ENCODE measurements around the gene RNF150.

Gene RNF150

GRCh38 chr4:141120036-141120593 is 13.2 kb downstream of the RNF150 start:
- no peaks in the 10 kb centered on the region for H3K27me3 ChIP-seq
- H3K36me3 ChIP-seq: no peaks in the 10 kb centered on the region
- H3K9me3 ChIP-seq: no peaks in the 10 kb centered on the region
- no peaks in the 10 kb centered on the region for H3K4me1 ChIP-seq (ENCODE audit: control insufficient read depth in 1 of 2, insufficient read depth in 1 of 2, low read depth in 1 of 2, low read length in 1 of 2)
- H3K4me3 ChIP-seq (ENCODE audit: low read depth in 1 of 2, low read length in 1 of 2): no peak overlapping the region
- no peak overlapping the region for H3K27ac ChIP-seq
- no peak for TF ChIP-seq CTCF (IDR thresholded peaks at IDR 0.05)

- TF ChIP-seq CTCF (IDR thresholded peaks at IDR 0.05): no peak
- Histone ChIP-seq H3K9me3 (no peaks in the 10 kb centered on the region), H3K4me1 (ENCODE audit: control insufficient read depth in 1 of 2, insufficient read depth in 1 of 2, low read depth in 1 of 2, low read length in 1 of 2) (no peaks in the 10 kb centered on the region), H3K4me3 (ENCODE audit: low read depth in 1 of 2, low read length in 1 of 2) (no peak overlapping the region), H3K27me3 (no peaks in the 10 kb centered on the region), H3K36me3 (no peaks in the 10 kb centered on the region), H3K27ac (no peak overlapping the region)
These were observed 14.2 kb downstream of the RNF150 start for GRCh38 chr4:141119071-141119470.

- no peak for TF ChIP-seq CTCF (IDR thresholded peaks at IDR 0.05)
- H3K9me3 ChIP-seq: no peaks in the 10 kb centered on the region
These were observed 14.9 kb downstream of the RNF150 start for GRCh38 chr4:141118381-141118780.

DNA sequence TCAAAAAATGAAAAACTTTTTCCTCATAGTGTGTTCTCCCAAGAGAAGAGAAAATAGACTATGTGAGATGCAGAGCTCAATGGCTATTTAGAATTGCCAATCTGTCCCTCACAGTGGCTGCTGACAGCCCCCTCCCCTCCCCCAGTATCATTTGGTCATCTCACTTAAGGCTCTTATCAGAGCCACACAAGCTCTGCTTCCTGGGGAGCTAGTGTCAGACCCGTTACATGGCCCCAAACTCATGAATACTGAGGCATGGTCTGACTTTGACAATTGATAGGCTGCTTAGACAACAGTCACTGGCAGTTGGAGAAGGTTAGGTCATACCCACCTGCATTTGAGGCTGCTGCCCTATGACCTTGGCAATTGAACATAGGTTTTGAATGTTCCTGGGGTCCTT is 15.3 kb downstream of the RNF150 start:
- Histone ChIP-seq H3K4me3 (ENCODE audit: low read depth in 1 of 2, low read length in 1 of 2) (no peak overlapping the region), H3K27ac (no peak overlapping the region), H3K9me3 (no peaks in the 10 kb centered on the region), H3K4me1 (ENCODE audit: control insufficient read depth in 1 of 2, insufficient read depth in 1 of 2, low read depth in 1 of 2, low read length in 1 of 2) (no peaks in the 10 kb centered on the region), H3K36me3 (no peaks in the 10 kb centered on the region), H3K27me3 (no peaks in the 10 kb centered on the region)
- no peak for TF ChIP-seq CTCF (IDR thresholded peaks at IDR 0.05)

More at GRCh38 chr4:141118381-141118780, 14.9 kb downstream of the RNF150 start:
- H3K27ac ChIP-seq: no peak overlapping the region
- no peaks in the 10 kb centered on the region for H3K27me3 ChIP-seq
- no peaks in the 10 kb centered on the region for H3K4me1 ChIP-seq (ENCODE audit: control insufficient read depth in 1 of 2, insufficient read depth in 1 of 2, low read depth in 1 of 2, low read length in 1 of 2)
- no peak overlapping the region for H3K4me3 ChIP-seq (ENCODE audit: low read depth in 1 of 2, low read length in 1 of 2)
- no peaks in the 10 kb centered on the region for H3K36me3 ChIP-seq

DNA sequence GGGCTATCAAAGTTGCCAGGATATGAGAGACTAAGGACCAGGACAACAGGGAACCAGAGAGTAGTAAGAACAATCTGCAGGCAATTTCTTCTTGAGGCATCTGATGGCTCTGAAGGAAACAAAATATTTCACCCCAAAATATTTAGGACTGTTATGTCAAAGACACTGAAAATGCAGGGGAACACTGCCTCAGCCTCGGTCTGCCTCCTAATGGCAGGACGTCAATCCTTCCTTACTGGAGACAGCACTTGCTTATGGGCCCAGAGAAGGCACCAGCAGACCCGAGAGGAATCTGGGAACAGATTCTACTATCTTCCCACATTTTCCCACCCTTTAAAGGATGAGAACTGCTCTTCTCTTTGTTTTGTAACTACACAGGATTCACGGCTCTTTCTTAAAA is 23.3 kb downstream of the RNF150 start:
- H3K36me3 ChIP-seq: no peaks in the 10 kb centered on the region
- H3K27ac ChIP-seq: no peak overlapping the region
- H3K4me3 ChIP-seq (ENCODE audit: low read depth in 1 of 2, low read length in 1 of 2): no peak overlapping the region
- TF ChIP-seq CTCF (IDR thresholded peaks at IDR 0.05): no peak
- no peaks in the 10 kb centered on the region for H3K4me1 ChIP-seq (ENCODE audit: control insufficient read depth in 1 of 2, insufficient read depth in 1 of 2, low read depth in 1 of 2, low read length in 1 of 2)
- H3K27me3 ChIP-seq: no peaks in the 10 kb centered on the region
- no peaks in the 10 kb centered on the region for H3K9me3 ChIP-seq

DNA sequence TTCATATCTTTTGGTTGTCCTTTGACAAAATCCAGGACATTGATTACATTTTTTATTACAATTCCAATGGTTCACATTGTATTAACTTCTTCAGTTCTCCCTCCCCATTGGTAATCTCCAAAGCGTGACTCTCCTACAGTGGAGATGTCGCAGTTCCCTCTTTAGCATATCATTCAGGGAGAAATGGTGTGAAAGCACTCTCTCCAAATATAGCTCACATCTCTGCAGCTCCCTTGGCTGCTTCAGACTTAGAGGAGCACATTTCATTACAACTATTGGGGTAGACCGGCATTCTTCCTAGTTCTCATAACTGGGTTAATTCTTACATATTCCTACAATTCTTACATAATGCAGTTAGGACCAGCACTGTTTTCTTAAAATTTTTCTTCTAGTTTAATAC is 25.3 kb downstream of the RNF150 start:
- H3K36me3 ChIP-seq: no peaks in the 10 kb centered on the region
- no peaks in the 10 kb centered on the region for H3K9me3 ChIP-seq
- no peak overlapping the region for H3K4me3 ChIP-seq (ENCODE audit: low read depth in 1 of 2, low read length in 1 of 2)
- no peak for TF ChIP-seq CTCF (IDR thresholded peaks at IDR 0.05)
- no peak overlapping the region for H3K27ac ChIP-seq
- no peaks in the 10 kb centered on the region for H3K27me3 ChIP-seq
- no peaks in the 10 kb centered on the region for H3K4me1 ChIP-seq (ENCODE audit: control insufficient read depth in 1 of 2, insufficient read depth in 1 of 2, low read depth in 1 of 2, low read length in 1 of 2)
